Urothelium cell line (cell line): ENCODE results near the gene MEFV.
A peak's percentile ranks its signal among the peaks of the same experiment; 100 is the strongest.

Experiments
- DNase-seq: peaks from one replicate; pipeline ENCODE4 v3.0.0; 2011; ENCODE audit warnings: low spot score, mixed read lengths
- FAIRE-seq: peaks from 2 replicates; lab custom pipeline; 2011; peaks lifted over from hg19 to GRCh38; lab: Jason Lieb, UNC

Gene MEFV

DNA sequence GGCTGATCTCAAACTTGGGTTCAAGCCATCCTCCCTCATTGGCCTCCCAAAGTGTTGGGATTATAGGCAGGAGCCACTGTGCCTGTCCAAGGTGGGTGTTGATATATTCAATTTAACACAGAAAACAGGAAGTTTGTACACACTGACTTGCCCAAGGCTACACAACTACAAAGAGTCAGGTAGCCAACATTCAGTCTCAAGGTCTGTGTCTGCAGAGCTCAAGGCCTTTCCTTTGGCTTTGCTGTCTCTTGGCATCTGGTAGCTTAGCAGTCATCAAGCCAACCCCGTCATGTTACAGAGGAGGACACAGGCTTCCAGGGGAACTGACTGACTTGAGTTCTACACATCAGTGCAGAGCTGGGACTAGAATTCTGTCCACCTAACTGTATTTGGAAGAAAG is 11.9 kb upstream of the MEFV start:
- FAIRE-seq (no peak), DNase-seq (no peak)

DNA sequence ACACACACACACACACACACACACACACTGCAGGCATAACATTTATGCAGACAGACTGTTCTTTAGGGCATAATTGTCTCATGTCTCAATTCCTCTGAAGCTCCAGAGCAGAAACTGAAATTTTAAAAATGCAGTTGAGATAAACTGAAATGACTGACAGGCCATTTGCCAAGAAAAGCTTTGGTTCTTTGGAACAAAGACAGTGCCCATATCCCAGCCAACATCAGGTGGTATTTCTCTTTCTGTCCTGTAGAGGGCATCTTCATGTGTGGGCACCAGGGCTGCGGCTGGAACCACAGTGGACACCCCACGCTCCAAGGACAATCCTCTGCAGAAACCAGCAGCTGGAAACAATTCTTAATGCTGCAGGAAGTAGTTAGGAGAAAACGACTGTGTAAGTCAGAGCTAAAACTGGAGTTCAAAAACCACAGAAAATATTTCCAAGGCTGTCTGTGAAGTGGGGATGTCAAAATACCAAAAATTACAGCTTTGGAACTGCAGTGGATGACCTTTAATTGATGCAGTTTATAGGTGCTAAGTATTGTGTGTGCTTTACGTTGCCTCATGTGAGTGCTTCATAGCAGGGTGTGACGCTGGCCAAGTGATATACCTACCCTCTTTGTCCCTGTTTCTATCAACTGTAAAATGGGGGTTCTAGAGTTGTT is 10.6 kb upstream of the MEFV start:
- FAIRE-seq (no peak), DNase-seq (peak; percentile 43)

GRCh38 chr16:3264137-3265036 is 8.0 kb upstream of the MEFV start:
- FAIRE-seq (peak; percentile 74), DNase-seq (peak; percentile 98)

DNA sequence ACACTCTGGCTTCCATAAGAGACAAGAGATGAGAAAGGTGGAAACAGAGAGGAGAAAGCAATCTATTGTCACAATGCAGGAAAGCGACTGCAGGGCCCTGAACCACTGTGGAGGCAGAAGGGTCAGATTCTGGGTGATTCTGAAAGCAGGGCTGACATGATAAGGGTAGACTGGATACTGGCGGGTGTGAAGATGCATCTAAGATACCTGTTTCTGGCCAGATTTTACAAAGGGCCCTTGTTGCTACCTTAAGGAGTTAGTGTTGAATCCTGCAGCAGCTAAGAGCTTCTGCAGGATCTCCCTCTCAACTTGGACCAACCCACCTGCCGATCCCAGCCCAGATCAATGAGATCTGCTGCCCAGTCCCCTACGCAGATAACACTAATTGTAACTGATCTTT is 6.1 kb upstream of the MEFV start:
- no peak for DNase-seq
- no peak for FAIRE-seq

DNA sequence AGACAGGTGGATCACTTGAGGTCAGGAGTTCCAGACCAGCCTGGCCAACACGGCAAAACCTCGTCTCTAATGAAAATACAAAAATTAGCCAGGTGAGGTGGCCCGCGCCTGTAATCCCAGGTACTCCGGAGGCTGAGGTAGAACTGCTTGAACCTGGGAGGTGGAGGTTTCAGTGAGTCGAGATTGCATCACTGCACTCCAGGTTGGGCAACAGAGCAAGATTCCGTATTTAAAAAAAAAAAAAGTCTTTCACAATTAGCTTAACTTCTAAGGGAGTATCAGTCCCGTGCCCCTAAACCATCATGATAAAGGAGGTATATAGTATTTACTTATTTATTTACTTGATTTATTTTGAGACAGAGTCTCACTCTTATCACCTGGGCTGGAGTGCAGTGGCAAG is 3.4 kb upstream of the MEFV start:
- DNase-seq (no peak), FAIRE-seq (no peak)

- FAIRE-seq (no peak), DNase-seq (no peak)
These were observed 533 bp upstream of the MEFV start for GRCh38 chr16:3256866-3257465.

GRCh38 chr16:3254309-3254708 is 2.1 kb downstream of the MEFV start:
- FAIRE-seq (no peak), DNase-seq (no peak)

DNA sequence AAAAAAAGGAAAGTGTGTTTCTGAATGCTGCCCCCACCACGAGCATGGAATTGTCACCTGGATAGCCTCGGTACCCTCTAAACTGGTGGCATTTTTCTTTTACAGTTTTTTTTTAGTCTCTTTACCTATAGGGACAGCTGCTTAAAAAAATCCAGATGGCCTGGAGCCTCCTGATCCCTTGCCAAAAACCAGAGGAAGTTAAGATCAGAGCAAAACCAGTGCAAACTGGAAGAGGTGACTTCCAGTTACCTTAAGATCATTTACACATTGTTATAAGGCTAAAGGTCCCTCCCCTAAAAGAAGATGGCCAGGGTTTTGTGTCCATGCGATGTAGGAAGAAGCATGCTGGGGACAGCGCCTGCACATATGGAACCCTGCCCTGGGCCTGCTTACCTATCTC is 3.5 kb downstream of the MEFV start:
- DNase-seq (no peak), FAIRE-seq (no peak)

- DNase-seq (no peak), FAIRE-seq (no peak)
These were observed 7.0 kb downstream of the MEFV start for GRCh38 chr16:3249451-3249850.

DNA sequence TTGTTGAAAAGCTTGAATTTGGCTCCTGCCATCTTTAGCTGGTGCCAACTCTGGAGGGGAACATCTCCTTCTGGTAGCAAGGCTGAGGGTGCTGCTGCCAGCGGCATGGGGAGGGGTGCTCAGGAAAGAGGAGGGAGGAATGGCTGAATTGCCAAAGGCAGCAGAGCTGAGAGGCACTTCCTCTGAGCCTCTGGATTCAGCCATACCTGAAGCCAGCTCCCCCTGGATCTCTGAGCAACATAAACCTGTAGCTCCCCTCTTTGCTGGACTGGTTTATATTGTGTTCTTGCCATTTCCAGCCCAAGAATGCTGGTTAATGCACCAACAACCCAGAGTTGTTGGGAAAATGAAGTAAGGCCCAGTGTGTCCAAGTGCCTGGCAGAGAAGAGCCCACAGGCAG is 7.4 kb downstream of the MEFV start:
- DNase-seq (no peak), FAIRE-seq (no peak)

- FAIRE-seq = no peak
- DNase-seq = no peak
These were observed 7.8 kb downstream of the MEFV start for GRCh38 chr16:3248596-3248995.

DNA sequence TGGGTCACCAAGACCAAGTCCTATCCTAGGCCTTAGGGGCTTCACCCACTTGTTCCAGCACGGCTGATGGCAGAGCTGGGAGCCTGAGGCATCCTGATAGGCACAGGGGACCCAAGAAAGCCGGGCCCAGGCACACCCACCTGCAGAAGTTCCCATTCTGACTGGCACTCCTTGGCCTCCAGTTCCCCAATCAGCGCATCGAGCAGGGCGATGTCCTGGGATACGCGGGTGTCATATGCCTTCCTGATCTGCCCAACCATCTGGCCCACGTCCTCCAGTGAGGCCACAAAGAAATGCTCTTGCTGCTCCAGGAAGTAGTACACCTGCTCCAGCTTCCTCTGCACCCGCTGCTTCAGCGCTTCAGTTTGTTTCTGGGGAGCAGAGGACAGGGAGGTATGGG is 9.6 kb downstream of the MEFV start:
- DNase-seq = no peak
- FAIRE-seq = no peak

DNA sequence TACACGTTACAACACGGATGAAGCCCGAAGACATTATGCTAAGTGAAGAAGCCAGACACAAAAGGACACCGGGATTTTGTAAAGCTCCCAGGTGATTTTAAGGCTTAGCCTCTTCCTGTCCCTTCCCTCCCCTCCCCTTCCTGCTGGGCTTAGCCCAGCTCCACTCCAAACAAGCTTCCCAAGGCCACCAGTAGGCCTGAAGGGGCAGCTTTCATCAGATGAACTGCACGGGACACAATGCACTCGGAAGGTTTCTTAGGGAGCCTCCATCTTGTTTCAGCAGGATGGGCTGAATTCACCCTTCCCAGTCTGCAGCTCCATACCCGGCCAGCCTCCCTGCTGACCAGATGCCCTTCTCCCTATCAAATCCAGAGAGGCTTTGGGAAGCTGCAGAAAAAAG is 10.4 kb downstream of the MEFV start:
- DNase-seq (no peak), FAIRE-seq (no peak)

DNA sequence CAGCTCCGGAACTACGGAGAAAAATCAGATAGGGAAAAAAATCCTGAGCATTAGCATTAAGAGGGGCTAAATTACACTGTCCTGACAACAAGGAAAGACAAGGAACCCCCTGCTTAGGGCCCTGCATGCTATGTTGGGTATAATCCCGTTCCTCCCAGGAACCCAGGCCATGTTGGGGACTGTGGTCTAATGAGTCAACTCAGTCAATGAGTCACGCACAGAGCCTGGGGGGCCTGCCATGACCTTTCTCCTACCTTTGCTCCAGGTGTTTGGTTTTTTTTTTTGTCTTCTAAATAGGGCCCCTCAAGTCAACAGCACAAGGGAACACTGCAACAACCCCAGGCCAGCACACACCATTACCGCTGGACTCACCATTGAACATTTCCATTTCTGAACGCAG is 12.6 kb downstream of the MEFV start:
- DNase-seq (no peak), FAIRE-seq (no peak)

DNA sequence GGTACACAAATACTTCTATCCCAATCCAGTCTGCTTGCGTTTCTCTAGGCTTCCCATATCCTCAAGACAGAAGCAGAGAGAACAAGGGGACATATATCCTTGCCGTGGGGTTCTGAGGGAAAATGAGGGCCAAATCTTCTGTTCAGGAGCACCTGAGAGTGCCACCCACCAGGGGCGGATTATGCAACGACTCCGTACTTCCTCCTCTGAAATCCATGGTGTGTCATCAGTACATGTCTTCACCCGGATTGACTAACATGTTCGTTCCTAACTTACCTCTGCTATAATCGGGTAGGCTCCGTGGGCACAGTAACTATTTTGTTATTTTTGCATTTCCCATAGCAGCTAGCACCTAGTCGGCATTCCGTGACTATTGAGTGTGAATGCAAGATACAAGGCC is 13.7 kb downstream of the MEFV start:
- no peak for FAIRE-seq

GRCh38 chr16:3241761-3242160 is 14.7 kb downstream of the MEFV start:
- DNase-seq = no peak
- FAIRE-seq = no peak

More for the DNA sequence above, 13.7 kb downstream of the MEFV start:
- DNase-seq = no peak

DNA sequence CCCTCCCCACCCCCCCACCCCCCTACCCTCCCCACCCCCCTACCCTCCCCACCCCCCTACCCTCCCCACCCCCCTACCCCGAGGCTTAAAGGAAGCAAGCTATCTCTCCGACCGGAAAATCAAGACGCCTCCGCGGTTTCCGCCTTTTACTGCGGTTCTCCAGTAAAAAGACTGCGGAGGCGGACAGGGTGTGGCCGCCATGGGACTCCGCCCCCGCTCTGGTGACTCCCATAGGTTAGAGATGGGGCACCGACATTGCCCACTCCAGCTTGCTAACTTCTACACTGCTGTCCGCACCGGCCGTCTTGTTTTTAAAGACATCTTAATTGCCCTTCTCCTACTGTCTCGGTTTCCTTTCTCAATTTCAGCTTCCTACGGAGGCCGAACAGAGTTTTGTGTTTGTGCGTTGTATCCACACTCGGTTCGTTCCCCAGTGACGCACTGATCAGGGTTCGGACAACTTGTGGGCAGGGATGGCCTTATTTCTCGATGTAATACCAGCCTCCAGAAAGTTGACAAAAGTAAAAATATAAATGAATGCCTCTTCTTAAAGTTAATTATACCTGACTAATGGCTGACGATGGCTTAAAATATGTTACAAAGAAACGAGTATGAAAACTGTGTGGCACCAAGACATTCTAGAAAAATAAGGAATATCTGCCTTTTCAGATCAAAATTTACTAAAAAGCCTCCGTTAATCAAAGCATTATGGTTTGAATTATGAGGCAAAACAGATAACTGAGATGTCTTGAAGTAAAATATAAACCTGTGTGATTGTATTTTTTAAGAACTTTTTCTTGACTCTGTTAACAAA is 20.4 kb downstream of the MEFV start:
- FAIRE-seq = no peak
- peak; percentile 46 for DNase-seq

GRCh38 chr16:3234857-3235561 is 21.4 kb downstream of the MEFV start, which contains the start of gene ZNF200:
Gene ZNF200 (minus strand): TSS chr16:3235158. CDS start chr16:3233755, 1,403 bp downstream.
- FAIRE-seq (peak; percentile 67), DNase-seq (peak; percentile 97)

- no peak for DNase-seq
- FAIRE-seq = no peak
These were observed 21.9 kb downstream of the MEFV start for GRCh38 chr16:3234543-3234856.

GRCh38 chr16:3223913-3224515 is 32.4 kb downstream of the MEFV start:
- FAIRE-seq = no peak
- no peak for DNase-seq
